MCF 10A (cell line): Measurements from ENCODE around the gene IGSF9B. TPM values are rescaled to one million over a fixed set of nuclear protein-coding genes. Genes with fewer than 3 reads are reported as not detected.

ENCODE experiments used
- BruUV-seq: library from RNA; stranded (reverse); fragments of 400-500 nt; replicated peaks from 2 replicates; lab custom pipeline; 2021; lab: Mats Ljungman, UMichigan
- CTCF ChIA-PET: fragments of 300-600 bp; sonication (Branson Sonifier 250); formaldehyde crosslinking; extraction: SDS; loops from one replicate; lab custom pipeline; 2021; ENCODE audit warnings: antibody characterized with exemption, inconsistent platforms; lab: Yijun Ruan, JAX
- POLR2A ChIA-PET: fragments of 300-600, 350-650 bp; sonication (Branson Sonifier 250); formaldehyde crosslinking; extraction: SDS; loops from one replicate; lab custom pipeline; 2020; ENCODE audit warnings: antibody characterized with exemption, inconsistent platforms; lab: Yijun Ruan, JAX
- DNase-seq: peaks from one replicate; pipeline ENCODE4 v3.0.0-alpha.2; 2018; ENCODE audit not compliant: unreplicated experiment
- H3K27ac Mint-ChIP-seq: one replicate; pipeline ENCODE4 v1.8.0; 2022; ENCODE audit warnings: mild to moderate bottlenecking, low read depth, mixed read lengths; ENCODE audit not compliant: unreplicated experiment
- H3K27me3 Mint-ChIP-seq: one replicate; pipeline ENCODE4 v1.8.0; 2022; ENCODE audit warnings: mixed read lengths; ENCODE audit not compliant: insufficient read depth, unreplicated experiment
- H3K36me3 Mint-ChIP-seq: one replicate; pipeline ENCODE4 v1.8.0; 2022; ENCODE audit warnings: mild to moderate bottlenecking, moderate library complexity, mixed read lengths; ENCODE audit not compliant: insufficient read depth, unreplicated experiment
- H3K4me1 Mint-ChIP-seq: one replicate; pipeline ENCODE4 v1.8.0; 2022; ENCODE audit warnings: mixed read lengths; ENCODE audit not compliant: insufficient read depth, unreplicated experiment
- H3K4me3 Mint-ChIP-seq: one replicate; pipeline ENCODE4 v1.8.0; 2022; ENCODE audit warnings: mild to moderate bottlenecking, moderate library complexity, mixed read lengths; ENCODE audit not compliant: unreplicated experiment
- H3K9me3 Mint-ChIP-seq: one replicate; pipeline ENCODE4 v1.8.0; 2022; ENCODE audit warnings: mixed read lengths; ENCODE audit not compliant: unreplicated experiment
- intact Hi-C: fragments of 100-400 bp; cut with micrococcal nuclease; formaldehyde crosslinking; loops from 2 replicates; pipeline ENCODE4 v1.14.1; 2022
- total RNA-seq: library from RNA; stranded (reverse); gene quantifications from 2 replicates; pipeline ENCODE4 v1.2.3, GENCODE V29; 2022
- TF ChIP-seq, protein P1 (sequence below): fragments of 200-600 bp; IDR thresholded peaks from one replicate; pipeline ENCODE4 v1.8.0; 2022; ENCODE audit warnings: antibody characterized with exemption, mild to moderate bottlenecking; ENCODE audit not compliant: unreplicated experiment

IGSF9B gene
- total RNA-seq, 1 experiment from 2014 or later = 13.9 TPM

- ChIA-PET CTCF (interaction anchor here (0.8 to 1.5 kb wide), 2 partner anchors 18 to 68 kb away, joined by 3 read pairs; no protein-coding TSS in a partner anchor), POLR2A (no interaction called here)
- no TSS peak for BruUV-seq
- Mint-ChIP-seq H3K27me3 (peaks cover 12% of the 10 kb centered on the region), H3K27ac (peak overlapping the region; percentile 41), H3K36me3 (no peaks in the 10 kb centered on the region), H3K4me3 (no peak overlapping the region), H3K9me3 (no peaks in the 10 kb centered on the region), H3K4me1 (peaks cover 35% of the 10 kb centered on the region)
- TF ChIP-seq, protein P1, sequence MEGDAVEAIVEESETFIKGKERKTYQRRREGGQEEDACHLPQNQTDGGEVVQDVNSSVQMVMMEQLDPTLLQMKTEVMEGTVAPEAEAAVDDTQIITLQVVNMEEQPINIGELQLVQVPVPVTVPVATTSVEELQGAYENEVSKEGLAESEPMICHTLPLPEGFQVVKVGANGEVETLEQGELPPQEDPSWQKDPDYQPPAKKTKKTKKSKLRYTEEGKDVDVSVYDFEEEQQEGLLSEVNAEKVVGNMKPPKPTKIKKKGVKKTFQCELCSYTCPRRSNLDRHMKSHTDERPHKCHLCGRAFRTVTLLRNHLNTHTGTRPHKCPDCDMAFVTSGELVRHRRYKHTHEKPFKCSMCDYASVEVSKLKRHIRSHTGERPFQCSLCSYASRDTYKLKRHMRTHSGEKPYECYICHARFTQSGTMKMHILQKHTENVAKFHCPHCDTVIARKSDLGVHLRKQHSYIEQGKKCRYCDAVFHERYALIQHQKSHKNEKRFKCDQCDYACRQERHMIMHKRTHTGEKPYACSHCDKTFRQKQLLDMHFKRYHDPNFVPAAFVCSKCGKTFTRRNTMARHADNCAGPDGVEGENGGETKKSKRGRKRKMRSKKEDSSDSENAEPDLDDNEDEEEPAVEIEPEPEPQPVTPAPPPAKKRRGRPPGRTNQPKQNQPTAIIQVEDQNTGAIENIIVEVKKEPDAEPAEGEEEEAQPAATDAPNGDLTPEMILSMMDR = no peak
- no peak for DNase-seq
- intact Hi-C loops = loop anchor here (5.0 kb wide), 1 partner anchor 39 kb away; no protein-coding TSS in a partner anchor
Observed at GRCh38 chr11:133966172-133966651, 9.4 kb upstream of the IGSF9B start.

GRCh38 chr11:133965031-133965601, 8.3 kb upstream of the IGSF9B start:
- H3K27me3 Mint-ChIP-seq = peaks cover 4% of the 10 kb centered on the region
- BruUV-seq = no TSS peak
- intact Hi-C loops = loop anchor here (5.0 kb wide), 1 partner anchor 38 kb away; no protein-coding TSS in a partner anchor

GRCh38 chr11:133964356-133964755, 7.6 kb upstream of the IGSF9B start:
- H3K9me3 Mint-ChIP-seq = no peaks in the 10 kb centered on the region
- TF ChIP-seq, protein P1 = no peak
- BruUV-seq = no TSS peak
- intact Hi-C loops = no loop called here
- no peaks in the 10 kb centered on the region for H3K27me3 Mint-ChIP-seq
- no peak overlapping the region for H3K4me3 Mint-ChIP-seq
- POLR2A ChIA-PET = interaction anchor here (0.7 kb wide), 1 partner anchor 37 kb away, joined by 3 read pairs; no protein-coding TSS in a partner anchor
- no peaks in the 10 kb centered on the region for H3K36me3 Mint-ChIP-seq
- H3K4me1 Mint-ChIP-seq = peaks cover 35% of the 10 kb centered on the region
- DNase-seq = no peak
- CTCF ChIA-PET = interaction anchor here (1.1 kb wide), 1 partner anchor 176 kb away, joined by 3 read pairs; no protein-coding TSS in a partner anchor
- no peak overlapping the region for H3K27ac Mint-ChIP-seq

More at GRCh38 chr11:133965031-133965601, 8.3 kb upstream of the IGSF9B start:
- CTCF ChIA-PET = interaction anchor here (0.5 to 1.1 kb wide), 2 partner anchors 20 to 175 kb away, joined by 3 read pairs; no protein-coding TSS in a partner anchor
- TF ChIP-seq, protein P1 = no peak
- POLR2A ChIA-PET = interaction anchor here (0.7 kb wide), 1 partner anchor 60 kb away, joined by 4 read pairs; no protein-coding TSS in a partner anchor
- no peaks in the 10 kb centered on the region for H3K9me3 Mint-ChIP-seq
- H3K4me3 Mint-ChIP-seq = no peak overlapping the region
- DNase-seq = peak; percentile 85
- peak overlapping the region; percentile 41 for H3K27ac Mint-ChIP-seq
- peaks cover 35% of the 10 kb centered on the region for H3K4me1 Mint-ChIP-seq
- H3K36me3 Mint-ChIP-seq = no peaks in the 10 kb centered on the region

DNA sequence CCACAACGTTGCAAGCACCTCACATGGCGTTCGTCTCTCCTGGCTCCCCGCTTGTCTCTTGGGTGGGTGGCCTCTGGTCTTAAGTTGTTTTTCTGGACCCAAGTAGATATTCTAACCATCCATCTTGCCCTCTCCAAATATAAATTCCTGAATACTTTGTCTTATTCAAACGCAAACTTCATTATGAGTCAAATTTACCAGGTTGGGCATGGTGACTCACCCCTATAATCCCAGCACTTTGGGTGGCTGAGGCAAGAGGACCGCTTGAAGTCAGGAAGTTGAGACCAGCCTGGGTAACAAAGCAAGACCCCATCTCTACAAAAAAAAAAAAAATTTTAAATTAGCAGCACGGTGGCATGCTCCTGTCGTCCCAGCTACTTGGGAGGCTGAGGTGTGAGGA, 5.1 kb upstream of the IGSF9B start:
- H3K27me3 Mint-ChIP-seq = no peaks in the 10 kb centered on the region
- POLR2A ChIA-PET = interaction anchor here (1.1 kb wide), 2 partner anchors 73 to 79 kb away, joined by 3 to 4 read pairs; no protein-coding TSS in a partner anchor
- peak overlapping the region; percentile 10 for H3K27ac Mint-ChIP-seq
- intact Hi-C loops = no loop called here
- BruUV-seq = no TSS peak
- TF ChIP-seq, protein P1 = no peak
- no peaks in the 10 kb centered on the region for H3K9me3 Mint-ChIP-seq
- CTCF ChIA-PET = interaction anchor here (0.6 kb wide), 1 partner anchor 88 kb away, joined by 3 read pairs; no protein-coding TSS in a partner anchor
- H3K4me1 Mint-ChIP-seq = peaks cover 34% of the 10 kb centered on the region
- no peaks in the 10 kb centered on the region for H3K36me3 Mint-ChIP-seq
- DNase-seq = peak; percentile 32
- H3K4me3 Mint-ChIP-seq = no peak overlapping the region
